DOHH2 (cell line): ENCODE measurements around the gene AHNAK.

ENCODE experiments used
- EZH2phosphoT487 ChIP-seq: fragments of 200-600 bp; sonication (generic); IDR thresholded peaks from 2 replicates; pipeline ENCODE4 v1.6.1; 2017; ENCODE audit warnings: borderline replicate concordance, mild to moderate bottlenecking, antibody characterized with exemption, low read length, moderate library complexity, mixed read lengths
- TF ChIP-seq, protein P1 (sequence below): fragments of 200-600 bp; sonication (generic); IDR thresholded peaks from one replicate; pipeline ENCODE4 v1.5.1; 2014; ENCODE audit warnings: antibody characterized with exemption, mild to moderate bottlenecking, low read depth, low read length; ENCODE audit not compliant: poor library complexity, severe bottlenecking

DNA sequence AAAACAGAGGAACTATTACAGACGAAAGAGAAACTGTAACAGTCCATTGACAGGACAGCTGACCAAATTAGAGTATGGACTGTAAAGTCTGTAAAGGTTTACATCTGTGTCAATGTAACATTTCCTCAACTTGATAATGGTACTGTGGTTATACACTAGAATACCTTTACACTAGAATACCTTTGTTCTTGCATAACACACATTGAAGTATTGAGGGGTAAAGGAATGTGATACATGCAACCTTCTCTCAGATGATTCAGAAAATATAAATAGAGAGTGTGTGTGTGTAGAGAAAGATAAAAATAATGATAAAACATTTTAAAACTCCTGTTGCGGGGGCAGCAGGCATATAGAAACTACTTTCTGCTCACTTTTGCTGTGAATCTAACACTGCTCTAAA is 32.6 kb upstream of the AHNAK start:
- TF ChIP-seq, protein P1, sequence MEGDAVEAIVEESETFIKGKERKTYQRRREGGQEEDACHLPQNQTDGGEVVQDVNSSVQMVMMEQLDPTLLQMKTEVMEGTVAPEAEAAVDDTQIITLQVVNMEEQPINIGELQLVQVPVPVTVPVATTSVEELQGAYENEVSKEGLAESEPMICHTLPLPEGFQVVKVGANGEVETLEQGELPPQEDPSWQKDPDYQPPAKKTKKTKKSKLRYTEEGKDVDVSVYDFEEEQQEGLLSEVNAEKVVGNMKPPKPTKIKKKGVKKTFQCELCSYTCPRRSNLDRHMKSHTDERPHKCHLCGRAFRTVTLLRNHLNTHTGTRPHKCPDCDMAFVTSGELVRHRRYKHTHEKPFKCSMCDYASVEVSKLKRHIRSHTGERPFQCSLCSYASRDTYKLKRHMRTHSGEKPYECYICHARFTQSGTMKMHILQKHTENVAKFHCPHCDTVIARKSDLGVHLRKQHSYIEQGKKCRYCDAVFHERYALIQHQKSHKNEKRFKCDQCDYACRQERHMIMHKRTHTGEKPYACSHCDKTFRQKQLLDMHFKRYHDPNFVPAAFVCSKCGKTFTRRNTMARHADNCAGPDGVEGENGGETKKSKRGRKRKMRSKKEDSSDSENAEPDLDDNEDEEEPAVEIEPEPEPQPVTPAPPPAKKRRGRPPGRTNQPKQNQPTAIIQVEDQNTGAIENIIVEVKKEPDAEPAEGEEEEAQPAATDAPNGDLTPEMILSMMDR: no peak
- no peak for TF ChIP-seq EZH2phosphoT487
